ENCODE data around the gene ANO2.

The ANO2 gene

DNA sequence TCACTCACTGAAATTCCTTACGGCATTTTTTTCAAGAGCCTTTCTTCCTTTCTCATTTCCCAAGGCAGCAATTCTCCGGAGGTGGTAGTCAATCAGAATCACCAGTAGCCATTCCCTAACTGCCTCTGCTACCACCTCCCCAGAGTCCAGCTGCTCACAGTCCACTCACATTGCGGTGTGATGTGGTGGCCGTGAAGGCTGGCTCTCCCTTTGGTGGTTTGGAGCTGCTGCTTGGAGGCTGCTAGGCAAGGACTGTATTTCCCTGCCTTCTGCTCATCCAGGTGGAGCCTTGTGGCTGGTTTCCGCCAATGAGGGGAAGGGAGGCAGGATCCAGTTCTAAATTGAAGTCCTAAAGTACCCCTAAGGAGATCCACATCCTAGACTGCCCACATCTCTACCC, 222.0 kb downstream of the ANO2 start:
- no peak for FAIRE-seq
- no peak for DNase-seq (ENCODE audit: insufficient read length, low spot score)
- no peak for TF ChIP-seq POLR2A (IDR thresholded peaks at IDR 0.05; ENCODE audit: low read depth, low read length)

DNA sequence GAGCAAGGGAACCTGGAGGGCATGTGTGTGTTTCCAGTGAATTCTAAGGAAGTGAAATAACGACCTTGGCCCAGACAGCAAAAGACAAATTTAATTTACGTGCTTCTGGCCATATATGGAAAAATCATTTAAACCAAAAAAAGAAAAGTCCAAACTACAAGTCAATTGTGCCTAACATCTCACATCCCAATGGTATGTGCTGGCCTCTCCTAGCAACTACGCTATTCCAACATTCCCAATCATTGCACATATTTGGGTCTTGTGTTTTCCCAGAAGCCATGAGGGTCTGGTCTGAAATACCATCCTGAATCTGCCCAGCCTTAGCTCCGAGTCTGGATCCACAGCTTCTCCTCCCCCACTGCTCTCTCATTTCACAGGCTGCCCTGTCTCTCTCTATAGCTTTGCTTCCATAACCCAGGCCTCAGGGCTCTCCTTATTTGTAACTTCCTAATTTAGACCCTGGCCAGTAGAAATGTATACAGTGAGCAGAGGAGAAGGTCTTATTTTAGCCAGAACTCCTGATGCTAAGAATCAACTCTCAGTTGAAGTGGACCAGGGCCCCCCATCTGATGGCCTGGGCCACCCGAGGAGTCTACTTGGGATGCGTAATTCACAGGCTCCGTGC, 224.6 kb downstream of the ANO2 start:
- no peak for TF ChIP-seq POLR2A (IDR thresholded peaks at IDR 0.05; ENCODE audit: low read depth, low read length)
- FAIRE-seq = no peak
- no peak for DNase-seq (ENCODE audit: insufficient read length, low spot score)

DNA sequence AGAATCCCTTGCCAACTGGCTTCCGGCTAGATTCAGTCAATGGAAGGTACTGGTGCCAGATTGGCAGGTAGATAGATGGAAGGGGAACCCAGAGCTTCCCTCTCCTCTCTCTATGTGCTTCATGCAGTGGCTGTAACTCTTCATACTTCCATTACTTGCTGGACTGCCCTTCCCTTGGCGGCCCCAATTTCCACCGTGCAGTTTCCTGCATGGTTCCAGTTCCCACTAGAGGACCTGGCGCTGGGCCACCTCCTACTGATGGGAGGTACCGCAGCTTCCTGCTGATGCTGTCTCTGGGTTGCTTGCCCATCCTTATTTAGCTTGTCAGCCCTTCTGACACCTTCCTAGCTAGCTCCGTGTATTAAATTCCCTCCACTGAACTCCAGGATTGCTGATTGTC, 226.4 kb downstream of the ANO2 start:
- DNase-seq (ENCODE audit: insufficient read length, low spot score) (no peak), FAIRE-seq (no peak)
- TF ChIP-seq POLR2A (IDR thresholded peaks at IDR 0.05; ENCODE audit: low read depth, low read length) = no peak

DNA sequence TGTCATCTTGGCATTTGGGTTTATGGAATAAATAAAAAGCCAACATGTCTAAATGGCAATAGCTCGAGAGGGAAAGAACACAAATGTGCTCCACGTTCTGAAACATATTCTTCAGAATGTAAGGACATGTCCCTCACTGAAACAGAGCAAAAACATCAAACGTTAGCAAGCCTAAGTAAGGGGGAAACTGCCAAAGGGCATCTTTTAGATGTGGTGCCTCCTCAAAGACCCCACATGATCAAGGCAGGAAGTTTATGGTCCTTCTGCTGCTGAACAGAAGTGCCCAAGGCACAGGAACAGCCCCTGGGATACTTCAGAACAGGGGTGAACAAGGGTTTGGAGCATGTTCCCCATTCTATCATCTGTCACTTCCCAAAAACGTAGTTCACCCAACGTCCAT, 227.0 kb downstream of the ANO2 start:
- no peak for DNase-seq (ENCODE audit: insufficient read length, low spot score)
- no peak for TF ChIP-seq POLR2A (IDR thresholded peaks at IDR 0.05; ENCODE audit: low read depth, low read length)
- FAIRE-seq = no peak

DNA sequence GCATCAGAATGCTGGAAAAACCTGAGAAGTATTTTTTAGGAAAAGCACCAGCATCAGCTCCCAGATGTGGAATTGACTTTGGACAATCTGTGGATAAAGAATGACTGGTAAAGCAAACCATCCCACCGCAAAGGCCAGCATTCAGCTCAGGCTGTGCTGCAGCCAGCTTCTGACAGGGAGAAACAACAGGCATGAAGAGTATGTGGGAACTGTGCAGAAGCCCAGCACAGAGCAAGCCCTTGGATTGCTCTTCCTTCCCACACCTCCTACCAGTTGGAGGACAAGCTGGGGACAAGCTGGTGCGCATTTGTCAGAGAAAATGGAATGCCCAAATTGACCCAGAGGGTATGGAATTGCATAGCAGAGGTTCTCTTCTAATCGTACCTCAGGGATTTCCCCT, 228.1 kb downstream of the ANO2 start:
- DNase-seq (ENCODE audit: insufficient read length, low spot score) (no peak), FAIRE-seq (no peak)
- no peak for TF ChIP-seq POLR2A (IDR thresholded peaks at IDR 0.05; ENCODE audit: low read depth, low read length)

DNA sequence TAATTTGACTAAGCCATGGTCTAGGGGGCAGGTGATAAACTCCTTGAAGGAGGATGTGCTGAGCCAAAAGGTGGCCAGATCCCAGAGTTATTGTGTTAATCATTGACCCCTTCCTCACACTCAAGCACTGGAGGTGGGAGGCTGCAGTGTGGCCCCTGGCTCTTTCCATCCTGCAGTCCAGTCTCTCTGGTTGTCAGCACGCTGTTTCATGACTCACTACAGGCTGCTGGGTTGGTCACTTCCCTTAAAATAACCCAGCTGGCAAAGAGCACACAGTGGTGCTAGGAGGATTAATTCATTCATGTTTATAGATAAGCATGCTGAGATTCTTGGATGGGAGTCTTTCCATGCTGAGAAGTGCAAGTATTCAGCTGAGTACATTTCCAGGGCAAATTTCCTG, 228.9 kb downstream of the ANO2 start:
- DNase-seq (ENCODE audit: insufficient read length, low spot score) (no peak), FAIRE-seq (no peak)
- TF ChIP-seq POLR2A (IDR thresholded peaks at IDR 0.05; ENCODE audit: low read depth, low read length) = no peak

DNA sequence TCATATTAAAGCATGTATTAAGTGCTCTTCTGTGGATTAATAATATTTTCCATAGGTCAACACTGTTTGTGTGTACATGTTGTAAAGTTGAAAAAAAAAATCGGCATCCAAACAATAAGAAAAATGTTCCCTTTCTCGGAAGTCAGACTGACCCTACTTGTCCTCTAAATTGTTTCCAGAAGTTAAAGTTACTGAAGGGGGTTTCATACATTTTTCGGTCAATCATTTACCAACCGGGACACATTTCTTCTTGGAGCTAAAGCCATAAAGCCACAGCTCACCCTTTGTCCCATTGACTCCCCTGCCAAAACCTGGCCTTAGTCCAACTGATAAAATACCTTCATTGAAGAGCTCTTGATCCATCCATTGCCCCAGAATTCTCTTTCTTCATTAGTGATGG, 230.0 kb downstream of the ANO2 start:
- no peak for TF ChIP-seq POLR2A (IDR thresholded peaks at IDR 0.05; ENCODE audit: low read depth, low read length)
- FAIRE-seq (no peak), DNase-seq (ENCODE audit: insufficient read length, low spot score) (no peak)

DNA sequence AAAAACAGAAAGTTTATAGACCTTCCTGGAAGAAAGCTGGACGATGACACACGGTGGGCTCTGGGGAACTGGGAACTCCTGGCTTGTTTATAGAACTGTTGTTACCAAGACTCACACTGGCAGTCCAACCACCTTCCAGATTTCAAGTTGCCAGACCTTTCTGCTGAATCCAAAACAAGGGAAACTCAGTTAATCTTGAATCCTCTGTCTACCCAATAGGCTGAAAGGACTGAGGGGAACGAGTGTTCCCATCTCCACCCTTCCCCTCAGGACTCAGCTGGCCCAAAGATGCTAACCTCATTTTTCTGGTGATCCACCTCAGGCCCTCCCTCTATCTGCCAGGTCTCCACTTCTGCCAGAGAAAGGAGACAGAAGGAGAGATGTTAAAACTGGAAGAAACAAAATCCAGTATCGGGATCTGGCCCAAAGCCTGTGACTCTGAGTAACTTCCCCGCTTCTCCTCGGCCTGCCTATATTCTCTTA, 231.4 kb downstream of the ANO2 start:
- no peak for DNase-seq (ENCODE audit: insufficient read length, low spot score)
- TF ChIP-seq POLR2A (IDR thresholded peaks at IDR 0.05; ENCODE audit: low read depth, low read length) = no peak
- no peak for FAIRE-seq

DNA sequence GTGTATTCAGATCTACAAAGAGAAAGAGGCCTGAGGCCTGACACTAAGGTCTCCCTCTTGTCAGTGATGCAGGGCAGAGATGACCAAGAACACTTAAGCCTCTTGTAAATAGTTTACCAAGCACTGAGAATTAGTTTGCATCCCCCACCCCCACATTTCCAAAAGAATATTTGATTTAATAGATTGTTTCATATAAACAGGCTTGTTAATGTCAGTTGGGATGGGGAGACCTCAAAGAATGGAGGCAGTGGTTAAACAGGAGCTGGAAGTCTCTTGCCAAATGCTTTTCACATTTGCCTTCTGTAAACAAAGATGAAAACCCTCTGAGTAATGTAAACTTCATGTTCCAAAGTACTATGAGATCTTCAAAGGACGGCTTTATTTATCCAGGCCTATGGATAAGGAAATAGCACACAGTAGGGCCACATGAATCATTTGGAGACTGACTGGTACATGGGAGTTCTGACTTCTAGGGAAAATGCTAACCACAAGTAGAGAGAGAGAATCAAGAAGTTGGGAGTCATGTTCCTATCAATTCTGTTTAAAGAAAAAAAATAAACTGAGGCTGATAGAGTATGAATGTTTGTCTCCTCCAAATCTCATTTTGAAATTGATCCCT, 234.7 kb downstream of the ANO2 start:
- no peak for TF ChIP-seq POLR2A (IDR thresholded peaks at IDR 0.05; ENCODE audit: low read depth, low read length)
- DNase-seq (ENCODE audit: insufficient read length, low spot score) (no peak), FAIRE-seq (no peak)

DNA sequence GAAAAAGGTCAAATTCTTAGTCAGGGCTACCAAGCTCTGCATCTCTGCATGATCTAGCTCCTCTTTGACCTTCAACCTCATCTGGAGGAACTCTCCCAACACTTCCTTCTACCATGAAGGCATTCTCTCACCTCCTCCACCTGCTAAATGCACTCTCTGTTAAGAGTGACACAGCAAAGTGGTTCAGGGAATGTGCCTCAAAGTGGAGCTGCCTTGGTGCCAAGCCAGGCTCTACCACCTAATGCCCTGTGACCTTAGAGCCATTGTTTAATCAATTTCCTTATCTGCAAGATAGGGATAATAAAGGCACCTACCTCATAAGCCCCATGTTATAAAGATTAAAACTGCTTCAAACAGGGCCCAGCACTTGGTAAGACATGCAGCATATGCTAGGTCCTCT, 236.7 kb downstream of the ANO2 start:
- TF ChIP-seq POLR2A (IDR thresholded peaks at IDR 0.05; ENCODE audit: low read depth, low read length) = no peak
- FAIRE-seq (no peak), DNase-seq (ENCODE audit: insufficient read length, low spot score) (no peak)

DNA sequence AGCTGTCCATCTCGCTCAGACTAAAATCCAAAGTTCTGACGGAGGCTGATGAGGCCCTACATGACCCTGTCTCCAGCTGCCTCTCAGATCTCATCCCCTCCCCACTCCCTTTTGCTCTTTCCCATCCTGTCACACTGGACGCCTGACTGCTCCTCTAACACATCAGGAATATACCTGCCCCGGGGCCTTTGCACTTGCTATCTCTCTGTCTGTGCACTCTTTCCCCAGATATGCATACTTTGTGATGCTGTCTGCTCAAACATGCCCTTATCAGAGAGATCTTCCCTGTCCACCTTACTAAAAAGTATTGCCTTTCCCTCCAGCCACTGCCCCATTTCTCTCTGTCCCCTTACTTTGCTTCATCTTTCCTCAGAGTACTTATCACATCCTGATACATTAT, 238.8 kb downstream of the ANO2 start:
- DNase-seq (ENCODE audit: insufficient read length, low spot score) (no peak), FAIRE-seq (no peak)
- TF ChIP-seq POLR2A (IDR thresholded peaks at IDR 0.05; ENCODE audit: low read depth, low read length) = no peak

DNA sequence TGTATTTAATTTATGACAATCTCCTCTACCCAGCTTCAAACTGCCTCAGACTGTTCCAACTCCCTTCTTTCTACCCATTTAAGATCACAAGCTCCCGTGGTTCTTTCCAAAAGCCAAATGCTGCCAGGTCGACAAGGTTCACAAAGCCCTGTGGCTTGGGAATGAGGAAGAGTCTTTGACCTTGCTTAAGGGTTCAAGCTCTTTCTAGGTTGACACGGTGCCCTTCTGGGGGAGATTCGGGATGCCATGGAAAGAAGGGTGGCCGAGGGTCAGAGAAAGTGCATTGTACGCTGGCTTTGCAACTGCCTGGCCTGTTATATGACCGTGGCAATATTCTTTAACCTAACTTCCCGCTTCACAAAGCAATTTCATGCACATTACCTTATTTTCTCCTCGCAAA, 239.3 kb downstream of the ANO2 start:
- DNase-seq (ENCODE audit: insufficient read length, low spot score) = no peak
- FAIRE-seq = no peak
- TF ChIP-seq POLR2A (IDR thresholded peaks at IDR 0.05; ENCODE audit: low read depth, low read length) = no peak

DNA sequence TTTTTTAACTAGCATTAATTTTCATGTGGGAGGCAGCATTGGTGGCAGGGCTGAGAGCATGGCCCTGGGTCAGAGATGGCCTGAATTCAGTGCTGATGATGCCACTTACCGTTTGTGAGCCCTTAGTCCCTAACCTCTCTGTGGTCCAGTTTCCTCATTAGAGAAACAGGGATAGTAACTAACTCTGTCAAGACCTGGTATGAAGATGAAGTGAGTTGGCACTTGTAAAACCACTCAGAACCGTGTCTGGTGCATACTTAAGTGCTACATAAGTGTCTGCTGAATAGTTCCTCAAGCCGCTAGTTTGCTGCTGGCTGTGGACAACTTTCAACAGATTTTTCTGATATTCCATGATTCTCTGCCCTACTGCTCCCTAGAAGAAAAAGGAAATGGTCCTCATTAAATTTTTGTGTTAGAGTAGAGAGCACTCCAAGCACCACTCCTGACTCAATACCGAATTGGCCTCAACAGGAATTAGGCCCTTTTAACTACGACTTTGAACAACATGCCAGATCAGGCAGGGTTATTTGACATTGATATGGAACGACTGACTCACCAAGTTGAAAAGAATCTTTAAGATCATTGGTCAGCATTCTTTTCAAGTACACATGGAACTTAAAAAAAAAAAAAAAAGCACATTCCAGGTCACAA, 250.2 kb downstream of the ANO2 start:
- no peak for TF ChIP-seq POLR2A (IDR thresholded peaks at IDR 0.05; ENCODE audit: low read depth, low read length)
- FAIRE-seq (no peak), DNase-seq (ENCODE audit: insufficient read length, low spot score) (no peak)

DNA sequence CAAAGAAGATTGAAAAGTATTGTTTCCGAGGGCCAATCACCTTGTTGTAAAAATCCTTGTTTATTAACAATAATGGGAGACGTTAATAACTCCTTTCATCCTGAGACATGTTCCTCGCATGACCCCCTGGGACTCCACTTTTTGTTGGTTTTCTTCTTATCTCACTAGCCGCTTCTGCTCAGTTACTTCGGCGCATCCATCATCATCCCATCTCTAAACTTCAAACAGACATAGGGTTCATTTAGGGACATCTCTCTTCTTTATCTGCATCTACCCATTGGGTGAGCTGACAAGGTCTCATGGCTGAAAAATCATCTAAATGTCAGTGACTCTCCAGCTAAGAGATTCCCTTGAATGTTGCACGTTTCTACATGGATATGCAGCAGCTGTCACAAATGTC, 252.2 kb downstream of the ANO2 start:
- FAIRE-seq = no peak
- TF ChIP-seq POLR2A (IDR thresholded peaks at IDR 0.05; ENCODE audit: low read depth, low read length) = no peak
- DNase-seq (ENCODE audit: insufficient read length, low spot score) = no peak

DNA sequence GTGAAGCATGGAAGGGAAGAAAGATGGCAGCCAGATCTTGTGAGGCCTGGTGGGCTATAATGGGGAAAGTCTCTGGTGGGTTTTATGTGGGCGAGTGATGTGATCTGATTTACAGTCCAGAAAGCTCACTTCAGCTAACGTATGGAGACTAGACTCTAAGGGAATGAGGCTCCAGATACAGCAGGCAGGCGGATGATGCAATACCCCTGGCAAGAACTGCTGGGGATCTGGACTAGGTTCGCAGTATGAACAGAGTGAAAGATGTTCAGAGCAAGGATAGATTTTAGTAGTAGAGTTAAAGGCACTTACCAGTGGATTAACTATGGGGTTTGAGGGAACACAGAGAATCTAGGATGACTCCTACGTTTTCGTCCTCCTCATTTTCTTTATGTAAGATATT, 253.1 kb downstream of the ANO2 start:
- FAIRE-seq (no peak), DNase-seq (ENCODE audit: insufficient read length, low spot score) (no peak)
- no peak for TF ChIP-seq POLR2A (IDR thresholded peaks at IDR 0.05; ENCODE audit: low read depth, low read length)
